Liver (tissue), 3 donors: Measurements from ENCODE around the gene SLC6A16.

ENCODE experiments used
- CTCF ChIP-seq: fragments of 150-350 bp; IDR thresholded peaks from 2 replicates; pipeline ENCODE4 v1.5.1; 2017; ENCODE audit warnings: improper control_type of control experiment, low read depth, low read length; ENCODE audit not compliant: missing input control
- EGR1 ChIP-seq, 2 donors: IDR thresholded peaks; 2 replicates each; pipeline ENCODE4 v1.6.1; 2016 to 2018; ENCODE audit warnings: antibody characterized with exemption in 2 of 2, low read depth in 2 of 2
- GABPA ChIP-seq, 2 donors: IDR thresholded peaks in 1 of 2; conservative IDR thresholded peaks in 1 of 2; 2 replicates each; pipeline ENCODE4 v1.6.1; 2016; ENCODE audit warnings: antibody characterized with exemption in 2 of 2, mild to moderate bottlenecking in 1 of 2, moderate library complexity in 1 of 2
- HNF4A ChIP-seq, 2 donors: conservative IDR thresholded peaks; 2 replicates each; pipeline ENCODE4 v1.6.1; 2016; ENCODE audit warnings: antibody characterized with exemption in 2 of 2, mild to moderate bottlenecking in 2 of 2
- HNF4G ChIP-seq: IDR thresholded peaks from 2 replicates; pipeline ENCODE4 v1.6.1; 2016; ENCODE audit warnings: antibody characterized with exemption
- JUND ChIP-seq, 2 donors: IDR thresholded peaks; 2 replicates each; pipeline ENCODE4 v1.6.1; 2016; ENCODE audit warnings: antibody characterized with exemption in 2 of 2
- MAX ChIP-seq: IDR thresholded peaks from 2 replicates; pipeline ENCODE4 v1.6.1; 2016; ENCODE audit warnings: antibody characterized with exemption
- NR2F2 ChIP-seq: IDR thresholded peaks from 2 replicates; pipeline ENCODE4 v1.6.1; 2016; ENCODE audit warnings: antibody characterized with exemption
- RAD21 ChIP-seq, 2 donors: IDR thresholded peaks; 2 replicates each; pipeline ENCODE4 v1.6.1; 2016; ENCODE audit warnings: antibody characterized with exemption in 2 of 2, mild to moderate bottlenecking in 2 of 2
- SP1 ChIP-seq: IDR thresholded peaks from 2 replicates; pipeline ENCODE4 v1.6.1; 2018; ENCODE audit warnings: antibody characterized with exemption, mild to moderate bottlenecking
- TAF1 ChIP-seq: conservative IDR thresholded peaks from 2 replicates; pipeline ENCODE4 v1.6.1; 2016; ENCODE audit warnings: antibody characterized with exemption, mild to moderate bottlenecking
- YY1 ChIP-seq: IDR thresholded peaks from 2 replicates; pipeline ENCODE4 v1.6.1; 2016; ENCODE audit warnings: antibody characterized with exemption, mild to moderate bottlenecking
- TF ChIP-seq, protein P1 (sequence below): IDR thresholded peaks from 2 replicates; pipeline ENCODE4 v1.6.1; 2016; ENCODE audit warnings: antibody characterized with exemption, mild to moderate bottlenecking
- donor health status: healthy.
- donor health status: healthy.

GRCh38 chr19:49333811-49334288 is 8.9 kb upstream of the SLC6A16 start:
- no peak for TF ChIP-seq GABPA (IDR thresholded peaks at IDR 0.05 in 1 of 2, conservative IDR thresholded peaks at IDR 0.05 in 1 of 2)
- TF ChIP-seq CTCF: no peak
- no peak for TF ChIP-seq JUND (IDR thresholded peaks at IDR 0.05)
- TF ChIP-seq NR2F2: no peak
- no peak for TF ChIP-seq TAF1
- TF ChIP-seq, protein P1, sequence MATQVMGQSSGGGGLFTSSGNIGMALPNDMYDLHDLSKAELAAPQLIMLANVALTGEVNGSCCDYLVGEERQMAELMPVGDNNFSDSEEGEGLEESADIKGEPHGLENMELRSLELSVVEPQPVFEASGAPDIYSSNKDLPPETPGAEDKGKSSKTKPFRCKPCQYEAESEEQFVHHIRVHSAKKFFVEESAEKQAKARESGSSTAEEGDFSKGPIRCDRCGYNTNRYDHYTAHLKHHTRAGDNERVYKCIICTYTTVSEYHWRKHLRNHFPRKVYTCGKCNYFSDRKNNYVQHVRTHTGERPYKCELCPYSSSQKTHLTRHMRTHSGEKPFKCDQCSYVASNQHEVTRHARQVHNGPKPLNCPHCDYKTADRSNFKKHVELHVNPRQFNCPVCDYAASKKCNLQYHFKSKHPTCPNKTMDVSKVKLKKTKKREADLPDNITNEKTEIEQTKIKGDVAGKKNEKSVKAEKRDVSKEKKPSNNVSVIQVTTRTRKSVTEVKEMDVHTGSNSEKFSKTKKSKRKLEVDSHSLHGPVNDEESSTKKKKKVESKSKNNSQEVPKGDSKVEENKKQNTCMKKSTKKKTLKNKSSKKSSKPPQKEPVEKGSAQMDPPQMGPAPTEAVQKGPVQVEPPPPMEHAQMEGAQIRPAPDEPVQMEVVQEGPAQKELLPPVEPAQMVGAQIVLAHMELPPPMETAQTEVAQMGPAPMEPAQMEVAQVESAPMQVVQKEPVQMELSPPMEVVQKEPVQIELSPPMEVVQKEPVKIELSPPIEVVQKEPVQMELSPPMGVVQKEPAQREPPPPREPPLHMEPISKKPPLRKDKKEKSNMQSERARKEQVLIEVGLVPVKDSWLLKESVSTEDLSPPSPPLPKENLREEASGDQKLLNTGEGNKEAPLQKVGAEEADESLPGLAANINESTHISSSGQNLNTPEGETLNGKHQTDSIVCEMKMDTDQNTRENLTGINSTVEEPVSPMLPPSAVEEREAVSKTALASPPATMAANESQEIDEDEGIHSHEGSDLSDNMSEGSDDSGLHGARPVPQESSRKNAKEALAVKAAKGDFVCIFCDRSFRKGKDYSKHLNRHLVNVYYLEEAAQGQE: no peak
- TF ChIP-seq RAD21 (IDR thresholded peaks at IDR 0.05): no peak
- TF ChIP-seq MAX: no peak
- no peak for TF ChIP-seq EGR1 (IDR thresholded peaks at IDR 0.05; ENCODE audit: low read depth in 2 of 2)
- TF ChIP-seq HNF4G: no peak
- TF ChIP-seq YY1: no peak
- TF ChIP-seq HNF4A (conservative IDR thresholded peaks at IDR 0.05): no peak
- no peak for TF ChIP-seq SP1
